Neuronal stem cell (in vitro differentiated cells): Measurements from ENCODE around the gene TTC33.

Source experiments
- DNase-seq: peaks from one replicate; pipeline ENCODE4 v3.0.0-alpha.2; 2013; ENCODE audit warnings: low spot score
- H2AFZ ChIP-seq: one replicate; pipeline ENCODE4 v1.6.1; 2013; ENCODE audit warnings: mild to moderate bottlenecking, low read length, inconsistent platforms
- H2AK5ac ChIP-seq: 2 replicates; pipeline ENCODE4 v1.6.1; 2013; ENCODE audit warnings: low read depth, mild to moderate bottlenecking, inconsistent platforms, low read length, moderate library complexity, mixed read lengths
- H2BK120ac ChIP-seq: 2 replicates; pipeline ENCODE4 v1.6.1; 2013; ENCODE audit warnings: low read depth, mild to moderate bottlenecking, inconsistent platforms, low read length, moderate library complexity, mixed read lengths
- H2BK12ac ChIP-seq: one replicate; pipeline ENCODE4 v1.6.1; 2013; ENCODE audit warnings: low read length, inconsistent platforms
- H2BK15ac ChIP-seq: 2 replicates; pipeline ENCODE4 v1.6.1; 2013; ENCODE audit warnings: mild to moderate bottlenecking, low read length, inconsistent platforms, mixed read lengths
- H2BK5ac ChIP-seq: one replicate; pipeline ENCODE4 v1.6.1; 2013; ENCODE audit warnings: inconsistent platforms, mild to moderate bottlenecking, low read length, moderate library complexity
- H3K14ac ChIP-seq: one replicate; pipeline ENCODE4 v1.6.1; 2013; ENCODE audit warnings: low read length, inconsistent platforms
- H3K18ac ChIP-seq: 2 replicates; pipeline ENCODE4 v1.6.1; 2013; ENCODE audit warnings: low read length, inconsistent platforms
- H3K23ac ChIP-seq: 2 replicates; pipeline ENCODE4 v1.6.1; 2013; ENCODE audit warnings: low read depth, mild to moderate bottlenecking, mixed read lengths, low read length, inconsistent platforms; ENCODE audit not compliant: poor library complexity
- H3K27ac ChIP-seq: replicated peaks from 3 replicates; pipeline ENCODE4 v1.5.1; 2013; ENCODE audit warnings: low read length, inconsistent platforms
- H3K27me3 ChIP-seq, 3 experiments: 2 replicates each; pipeline ENCODE4 v1.6.1; 2013; ENCODE audit warnings: low read length in 3 of 3, mild to moderate bottlenecking in 2 of 3, inconsistent platforms in 1 of 3, low read depth in 1 of 3, mixed read lengths in 1 of 3, moderate library complexity in 1 of 3; ENCODE audit not compliant: control insufficient read depth in 3 of 3, insufficient read depth in 3 of 3
- H3K36me3 ChIP-seq, 2 donors: replicated peaks in 1 of 2; 2 replicates each; pipeline ENCODE4 v1.6.1; 2013; ENCODE audit warnings: low read length in 2 of 2; ENCODE audit not compliant: control insufficient read depth in 2 of 2, insufficient read depth in 2 of 2
- H3K4ac ChIP-seq: 2 replicates; pipeline ENCODE4 v1.6.1; 2013; ENCODE audit warnings: inconsistent platforms, mild to moderate bottlenecking, low read length, moderate library complexity
- H3K4me1 ChIP-seq, 2 donors: 1 replicate in 1 of 2; 2 replicates in 1 of 2; pipeline ENCODE4 v1.6.1; 2013; ENCODE audit warnings: low read length in 2 of 2, low read depth in 1 of 2; ENCODE audit not compliant: control insufficient read depth in 2 of 2, insufficient read depth in 1 of 2
- H3K4me2 ChIP-seq: one replicate; pipeline ENCODE4 v1.6.1; 2013; ENCODE audit warnings: mild to moderate bottlenecking, low read length, inconsistent platforms; ENCODE audit not compliant: insufficient read depth, poor library complexity, severe bottlenecking
- H3K4me3 ChIP-seq, 2 donors: 2 replicates each; pipeline ENCODE4 v1.5.1; 2013; ENCODE audit warnings: low read length in 2 of 2, mild to moderate bottlenecking in 2 of 2, inconsistent platforms in 1 of 2, moderate library complexity in 1 of 2
- H3K79me1 ChIP-seq: one replicate; pipeline ENCODE4 v1.6.1; 2013; ENCODE audit warnings: low read depth, mild to moderate bottlenecking, inconsistent platforms, low read length, moderate library complexity
- H3K9ac ChIP-seq: one replicate; pipeline ENCODE4 v1.6.1; 2013; ENCODE audit warnings: mild to moderate bottlenecking, low read depth, low read length, inconsistent platforms; ENCODE audit not compliant: poor library complexity
- H3K9me3 ChIP-seq, 2 donors: replicated peaks in 1 of 2; 2 replicates each; pipeline versions ENCODE3 to v1.6.1; 2013; ENCODE audit warnings: low read length in 2 of 2, mild to moderate bottlenecking in 2 of 2, inconsistent platforms in 1 of 2, low read depth in 1 of 2, mixed read lengths in 1 of 2, moderate library complexity in 1 of 2; ENCODE audit not compliant: control insufficient read depth in 2 of 2, insufficient read depth in 1 of 2
- H4K8ac ChIP-seq: one replicate; pipeline ENCODE4 v1.6.1; 2013; ENCODE audit warnings: low read depth, mild to moderate bottlenecking, inconsistent platforms, low read length, moderate library complexity
- H4K91ac ChIP-seq: one replicate; pipeline ENCODE4 v1.6.1; 2013; ENCODE audit warnings: low read length, low read depth, mild to moderate bottlenecking, inconsistent platforms; ENCODE audit not compliant: poor library complexity
- WGBS, 2 donors: extraction: QIAGEN DNeasy Blood & Tissue Kit; methylation state at CpG; one replicate each; pipeline ENCODE4 v1.1.7; 2013; ENCODE audit warnings: missing lambda C conversion rate in 2 of 2, mixed read lengths in 1 of 2; ENCODE audit not compliant: insufficient read length in 2 of 2, insufficient replicate concordance in 1 of 2; ENCODE audit errors: extremely low coverage in 2 of 2; 5-methylcytosine and 5-hydroxymethylcytosine counted together

TTC33 gene

GRCh38 chr5:40560474-40561110 is 195.2 kb downstream of the TTC33 start:
- H2BK12ac ChIP-seq = no peak overlapping the region
- H2BK15ac ChIP-seq = no peak overlapping the region
- no CpG with 5 or more reads among the region's 4 CpGs for WGBS, 2 donors
- H3K18ac ChIP-seq = no peak overlapping the region
- no peak overlapping the region for H3K14ac ChIP-seq
- no peaks in the 10 kb centered on the region for H3K27me3 ChIP-seq
- H3K9me3 ChIP-seq = no peaks in the 10 kb centered on the region
- no peak overlapping the region for H3K23ac ChIP-seq
- H2BK5ac ChIP-seq = no peak overlapping the region
- no peaks in the 10 kb centered on the region for H3K79me1 ChIP-seq
- no peak overlapping the region for H3K9ac ChIP-seq
- no peak overlapping the region for H2AK5ac ChIP-seq
- peaks cover 0 to 2% of the 10 kb centered on the region in 2 donors for H3K4me1 ChIP-seq
- no peak overlapping the region for H3K4ac ChIP-seq
- H4K91ac ChIP-seq = no peak overlapping the region
- no peak for DNase-seq
- no peak overlapping the region for H4K8ac ChIP-seq
- no peak overlapping the region for H3K4me3 ChIP-seq
- no peak overlapping the region for H2AFZ ChIP-seq
- no peak overlapping the region for H2BK120ac ChIP-seq
- no peak overlapping the region for H3K4me2 ChIP-seq
- no peaks in the 10 kb centered on the region for H3K36me3 ChIP-seq
- no peak overlapping the region for H3K27ac ChIP-seq

- Histone ChIP-seq H2BK12ac (no peak overlapping the region), H2BK120ac (no peak overlapping the region), H3K9me3 (no peaks in the 10 kb centered on the region), H3K27ac (no peak overlapping the region), H2BK15ac (no peak overlapping the region), H2AK5ac (no peak overlapping the region), H3K36me3 (no peaks in the 10 kb centered on the region), H2AFZ (no peak overlapping the region), H3K4me2 (no peak overlapping the region), H3K4ac (no peak overlapping the region), H3K23ac (no peak overlapping the region), H3K9ac (no peak overlapping the region), H3K27me3 (no peaks in the 10 kb centered on the region), H3K4me1 (peaks cover 0 to 2% of the 10 kb centered on the region in 2 donors), H3K4me3 (no peak overlapping the region), H3K18ac (no peak overlapping the region), H3K79me1 (no peaks in the 10 kb centered on the region), H4K8ac (no peak overlapping the region), H3K14ac (no peak overlapping the region), H2BK5ac (no peak overlapping the region), H4K91ac (no peak overlapping the region)
- DNase-seq = no peak
These were observed 196.5 kb downstream of the TTC33 start for GRCh38 chr5:40559306-40559705.

GRCh38 chr5:40557501-40557900 is 198.3 kb downstream of the TTC33 start:
- no peak overlapping the region for H3K4ac ChIP-seq
- no peak overlapping the region for H4K91ac ChIP-seq
- H3K4me2 ChIP-seq = no peak overlapping the region
- H2AK5ac ChIP-seq = no peak overlapping the region
- WGBS, 2 donors = no CpG with 5 or more reads among the region's 1 CpG
- no peak overlapping the region for H2BK15ac ChIP-seq
- peaks cover 0 to 6% of the 10 kb centered on the region in 2 donors for H3K4me1 ChIP-seq
- no peaks in the 10 kb centered on the region for H3K79me1 ChIP-seq
- H3K27ac ChIP-seq = no peak overlapping the region
- H2BK12ac ChIP-seq = no peak overlapping the region
- H3K14ac ChIP-seq = no peak overlapping the region
- H3K23ac ChIP-seq = no peak overlapping the region
- H4K8ac ChIP-seq = no peak overlapping the region
- no peak overlapping the region for H2BK120ac ChIP-seq
- no peak for DNase-seq
- no peak overlapping the region for H3K9ac ChIP-seq
- H3K18ac ChIP-seq = no peak overlapping the region
- no peaks in the 10 kb centered on the region for H3K9me3 ChIP-seq
- no peak overlapping the region for H3K4me3 ChIP-seq
- no peak overlapping the region for H2BK5ac ChIP-seq
- no peak overlapping the region for H2AFZ ChIP-seq
- H3K27me3 ChIP-seq = no peaks in the 10 kb centered on the region
- H3K36me3 ChIP-seq = no peaks in the 10 kb centered on the region

- H2BK5ac ChIP-seq = no peak overlapping the region
- no peak overlapping the region for H3K9ac ChIP-seq
- H3K4me2 ChIP-seq = no peak overlapping the region
- no peak overlapping the region for H2AFZ ChIP-seq
- no peaks in the 10 kb centered on the region for H3K79me1 ChIP-seq
- H3K14ac ChIP-seq = no peak overlapping the region
- no peak overlapping the region for H4K91ac ChIP-seq
- no peak overlapping the region for H3K4ac ChIP-seq
- no peak for DNase-seq
- H2BK15ac ChIP-seq = no peak overlapping the region
- no peak overlapping the region for H4K8ac ChIP-seq
- no peak overlapping the region for H2AK5ac ChIP-seq
- H3K36me3 ChIP-seq = no peaks in the 10 kb centered on the region
- peaks cover 0 to 6% of the 10 kb centered on the region in 2 donors for H3K4me1 ChIP-seq
- H3K27ac ChIP-seq = no peak overlapping the region
- no peak overlapping the region for H3K23ac ChIP-seq
- H3K4me3 ChIP-seq = no peak overlapping the region
- no peaks in the 10 kb centered on the region for H3K9me3 ChIP-seq
- H3K27me3 ChIP-seq = no peaks in the 10 kb centered on the region
- no peak overlapping the region for H3K18ac ChIP-seq
- no peak overlapping the region for H2BK120ac ChIP-seq
- no peak overlapping the region for H2BK12ac ChIP-seq
These were observed 198.9 kb downstream of the TTC33 start for GRCh38 chr5:40556811-40557210.
